Right atrium auricular region (tissue), 2 donors: Measurements from ENCODE around the gene RXFP3. TPM values are rescaled to one million over a fixed set of nuclear protein-coding genes. Genes with fewer than 3 reads are reported as not detected.

ENCODE experiments used
- DNase-seq: peaks from one replicate; pipeline ENCODE4 v3.0.0-alpha.2; 2019; ENCODE audit warnings: low spot score
- H3K27ac ChIP-seq, 2 donors: fragments of 200-600 bp; sonication (generic); 1 replicate in 1 of 2; 2 replicates in 1 of 2; pipeline ENCODE4 v1.5.1; 2016 to 2019
- H3K27me3 ChIP-seq, 2 donors: fragments of 200-600 bp; sonication (generic); one replicate each; pipeline versions ENCODE4 v1.5.1 to v1.6.0; 2017 to 2019
- H3K36me3 ChIP-seq: fragments of 200-600 bp; sonication (generic); one replicate; pipeline ENCODE4 v1.5.1; 2016
- H3K4me1 ChIP-seq, 2 donors: fragments of 200-600 bp; sonication (generic); one replicate each; pipeline versions ENCODE4 v1.5.1 to v1.6.0; 2017 to 2019
- H3K4me3 ChIP-seq, 2 donors: fragments of 200-600 bp; sonication (generic); 1 replicate in 1 of 2; 2 replicates in 1 of 2; pipeline ENCODE4 v1.5.1; 2017 to 2019; ENCODE audit warnings: mild to moderate bottlenecking in 1 of 2, moderate library complexity in 1 of 2
- H3K9me3 ChIP-seq, 2 donors: fragments of 200-600 bp; sonication (generic); one replicate each; pipeline ENCODE4 v1.5.1; 2019
- CTCF ChIP-seq, 2 donors: fragments of 200-600 bp; sonication (generic); IDR thresholded peaks; one replicate each; pipeline ENCODE4 v1.5.1; 2019; ENCODE audit warnings: antibody characterized with exemption in 2 of 2
- total RNA-seq, 2 donors: library from RNA; depleted of rRNA; stranded (reverse); fragments of >200 nt; gene quantifications; one replicate each; pipeline ENCODE4 v1.1.0, GENCODE V29; 2016

Gene RXFP3
- total RNA-seq, 2 donors from 2014 or later, result not detected

GRCh38 chr5:33966805-33967204 is 30.6 kb downstream of the RXFP3 start:
- no peak overlapping the region for H3K4me3 ChIP-seq
- TF ChIP-seq CTCF (IDR thresholded peaks at IDR 0.05), result no peak
- H3K27me3 ChIP-seq, result no peaks in the 10 kb centered on the region
- no peaks in the 10 kb centered on the region for H3K36me3 ChIP-seq
- no peaks in the 10 kb centered on the region for H3K9me3 ChIP-seq
- no peak overlapping the region for H3K27ac ChIP-seq
- DNase-seq, result no peak
- H3K4me1 ChIP-seq, result no peaks in the 10 kb centered on the region

- H3K27ac ChIP-seq, result no peak overlapping the region
- H3K4me1 ChIP-seq, result no peaks in the 10 kb centered on the region
- H3K27me3 ChIP-seq, result no peaks in the 10 kb centered on the region
- H3K9me3 ChIP-seq, result no peaks in the 10 kb centered on the region
- H3K4me3 ChIP-seq, result no peak overlapping the region
- TF ChIP-seq CTCF (IDR thresholded peaks at IDR 0.05), result no peak
- no peaks in the 10 kb centered on the region for H3K36me3 ChIP-seq
- DNase-seq, result no peak
These were observed 32.2 kb downstream of the RXFP3 start for GRCh38 chr5:33968211-33969005.

GRCh38 chr5:33969572-33970452 is 33.6 kb downstream of the RXFP3 start:
- peak; percentile 40 to 78 for TF ChIP-seq CTCF (IDR thresholded peaks at IDR 0.05)
- Histone ChIP-seq H3K4me1 (peaks cover 0 to 6% of the 10 kb centered on the region in 2 donors), H3K27ac (no peak overlapping the region), H3K4me3 (no peak overlapping the region), H3K9me3 (no peaks in the 10 kb centered on the region), H3K36me3 (no peaks in the 10 kb centered on the region), H3K27me3 (no peaks in the 10 kb centered on the region)
- DNase-seq, result no peak

- H3K27ac ChIP-seq, result no peak overlapping the region
- no peaks in the 10 kb centered on the region for H3K9me3 ChIP-seq
- peaks cover 0 to 17% of the 10 kb centered on the region in 2 donors for H3K4me1 ChIP-seq
- no peaks in the 10 kb centered on the region for H3K27me3 ChIP-seq
- TF ChIP-seq CTCF (IDR thresholded peaks at IDR 0.05), result no peak
- no peaks in the 10 kb centered on the region for H3K36me3 ChIP-seq
- H3K4me3 ChIP-seq, result no peak overlapping the region
- no peak for DNase-seq
These were observed 37.1 kb downstream of the RXFP3 start for GRCh38 chr5:33973271-33973670.

GRCh38 chr5:33975852-33976251 is 39.7 kb downstream of the RXFP3 start:
- H3K36me3 ChIP-seq, result no peaks in the 10 kb centered on the region
- no peak overlapping the region for H3K27ac ChIP-seq
- no peak for TF ChIP-seq CTCF (IDR thresholded peaks at IDR 0.05)
- H3K27me3 ChIP-seq, result no peaks in the 10 kb centered on the region
- peaks cover 0 to 17% of the 10 kb centered on the region in 2 donors for H3K4me1 ChIP-seq
- no peaks in the 10 kb centered on the region for H3K9me3 ChIP-seq
- no peak overlapping the region for H3K4me3 ChIP-seq
- DNase-seq, result no peak
